GM18502 (cell line): ENCODE measurements around the gene PF4V1.

ENCODE experiments used
- ATAC-seq: cut with Tn5 transposase; IDR thresholded peaks from one replicate; pipeline ENCODE4 v1.9.1; 2021; ENCODE audit warnings: mild to moderate bottlenecking; ENCODE audit not compliant: unreplicated experiment, poor library complexity

Gene PF4V1

GRCh38 chr4:73844345-73844744 lies 8.8 kb upstream of the PF4V1 start:
- no peak for ATAC-seq

- ATAC-seq, result no peak
Measured at GRCh38 chr4:73844806-73845205, 8.3 kb upstream of the PF4V1 start.

- no peak for ATAC-seq
Measured at GRCh38 chr4:73847526-73848182, 5.4 kb upstream of the PF4V1 start.

GRCh38 chr4:73848183-73848777 lies 4.8 kb upstream of the PF4V1 start:
- ATAC-seq, result no peak

GRCh38 chr4:73850261-73850970 lies 2.7 kb upstream of the PF4V1 start:
- no peak for ATAC-seq

- ATAC-seq, result no peak
Measured at GRCh38 chr4:73851293-73851692, 1.8 kb upstream of the PF4V1 start.

- ATAC-seq, result no peak
Measured at GRCh38 chr4:73852771-73853170, 325 bp upstream of the PF4V1 start.

GRCh38 chr4:73853718-73854473 lies 800 bp downstream of the PF4V1 start:
- no peak for ATAC-seq

- no peak for ATAC-seq
Measured at GRCh38 chr4:73855406-73855805, 2.3 kb downstream of the PF4V1 start.

GRCh38 chr4:73856518-73856917 lies 3.4 kb downstream of the PF4V1 start:
- ATAC-seq, result no peak

- ATAC-seq, result no peak
Measured at GRCh38 chr4:73859614-73860088, 6.6 kb downstream of the PF4V1 start.

GRCh38 chr4:73860181-73860580 lies 7.1 kb downstream of the PF4V1 start:
- no peak for ATAC-seq

GRCh38 chr4:73860917-73861316 lies 7.8 kb downstream of the PF4V1 start:
- ATAC-seq, result no peak

- ATAC-seq, result no peak
Measured at GRCh38 chr4:73862322-73862721, 9.2 kb downstream of the PF4V1 start.

GRCh38 chr4:73864365-73864764 lies 11.3 kb downstream of the PF4V1 start:
- ATAC-seq, result no peak

- no peak for ATAC-seq
Measured at GRCh38 chr4:73864961-73865360, 11.9 kb downstream of the PF4V1 start.

GRCh38 chr4:73865431-73866096 lies 12.5 kb downstream of the PF4V1 start:
- ATAC-seq, result no peak

- no peak for ATAC-seq
Measured at GRCh38 chr4:73866246-73866645, 13.2 kb downstream of the PF4V1 start.

GRCh38 chr4:73867783-73868182 lies 14.7 kb downstream of the PF4V1 start:
- ATAC-seq, result no peak
